Right atrium auricular region (tissue), 2 donors: ENCODE data around the gene MRNIP. TPM values are rescaled to one million over a fixed set of nuclear protein-coding genes. Genes with fewer than 3 reads are reported as not detected.

ENCODE experiments used
- DNase-seq: peaks from one replicate; pipeline ENCODE4 v3.0.0-alpha.2; 2019; ENCODE audit warnings: low spot score
- H3K27ac ChIP-seq, 2 donors: fragments of 200-600 bp; sonication (generic); 1 replicate in 1 of 2; 2 replicates in 1 of 2; pipeline ENCODE4 v1.5.1; 2016 to 2019
- H3K27me3 ChIP-seq, 2 donors: fragments of 200-600 bp; sonication (generic); one replicate each; pipeline versions ENCODE4 v1.5.1 to v1.6.0; 2017 to 2019
- H3K36me3 ChIP-seq: fragments of 200-600 bp; sonication (generic); one replicate; pipeline ENCODE4 v1.5.1; 2016
- H3K4me1 ChIP-seq, 2 donors: fragments of 200-600 bp; sonication (generic); one replicate each; pipeline versions ENCODE4 v1.5.1 to v1.6.0; 2017 to 2019
- H3K4me3 ChIP-seq, 2 donors: fragments of 200-600 bp; sonication (generic); 1 replicate in 1 of 2; 2 replicates in 1 of 2; pipeline ENCODE4 v1.5.1; 2017 to 2019; ENCODE audit warnings: mild to moderate bottlenecking in 1 of 2, moderate library complexity in 1 of 2
- H3K9me3 ChIP-seq, 2 donors: fragments of 200-600 bp; sonication (generic); one replicate each; pipeline ENCODE4 v1.5.1; 2019
- CTCF ChIP-seq, 2 donors: fragments of 200-600 bp; sonication (generic); IDR thresholded peaks; one replicate each; pipeline ENCODE4 v1.5.1; 2019; ENCODE audit warnings: antibody characterized with exemption in 2 of 2
- total RNA-seq, 2 donors: library from RNA; depleted of rRNA; stranded (reverse); fragments of >200 nt; gene quantifications; one replicate each; pipeline ENCODE4 v1.1.0, GENCODE V29; 2016

Gene MRNIP
- total RNA-seq, 2 donors from 2014 or later, result 12.5 to 20.3 TPM

DNA sequence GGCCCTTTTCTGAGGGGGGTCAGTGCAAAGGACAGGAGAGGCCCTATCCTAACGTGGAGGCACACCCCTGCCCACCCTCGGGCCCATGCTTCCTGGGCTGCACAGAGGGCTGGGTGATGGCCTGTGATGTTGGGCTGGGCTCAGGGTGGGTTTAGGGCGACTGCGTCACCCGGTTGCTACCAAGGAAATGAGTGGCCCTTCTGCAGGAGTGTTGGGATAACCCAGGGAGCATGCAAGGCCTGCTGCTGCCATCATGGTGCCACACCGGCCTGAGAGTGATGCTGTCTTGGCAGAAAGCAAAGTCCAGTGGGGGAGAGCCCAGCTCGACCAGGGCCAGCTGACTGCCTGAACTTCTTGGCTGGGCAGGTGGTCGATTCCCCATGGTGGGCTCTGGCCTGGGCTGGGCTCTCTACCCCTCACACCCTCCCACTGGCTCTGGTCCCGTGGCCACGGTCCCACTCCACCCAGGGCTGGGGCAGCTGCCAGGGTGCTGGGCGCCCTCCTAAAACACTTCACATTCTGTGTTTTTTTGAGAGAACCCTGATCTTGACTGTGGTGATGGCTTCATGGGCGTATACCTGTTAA lies 21.5 kb upstream of the MRNIP start:
- DNase-seq, result no peak
- Histone ChIP-seq H3K4me1 (no peaks in the 10 kb centered on the region), H3K4me3 (no peak overlapping the region), H3K36me3 (peaks cover 48% of the 10 kb centered on the region), H3K9me3 (peaks cover 5 to 13% of the 10 kb centered on the region in 2 donors), H3K27ac (no peak overlapping the region), H3K27me3 (no peaks in the 10 kb centered on the region)
- TF ChIP-seq CTCF (IDR thresholded peaks at IDR 0.05), result no peak

- no peaks in the 10 kb centered on the region for H3K27me3 ChIP-seq
- no peak overlapping the region for H3K4me3 ChIP-seq
- H3K27ac ChIP-seq, result no peak overlapping the region
- TF ChIP-seq CTCF (IDR thresholded peaks at IDR 0.05), result no peak
- peaks cover 5 to 13% of the 10 kb centered on the region in 2 donors for H3K9me3 ChIP-seq
- peaks cover 48% of the 10 kb centered on the region for H3K36me3 ChIP-seq
- H3K4me1 ChIP-seq, result no peaks in the 10 kb centered on the region
- no peak for DNase-seq
Measured at GRCh38 chr5:179879690-179880010, 21.0 kb upstream of the MRNIP start.

DNA sequence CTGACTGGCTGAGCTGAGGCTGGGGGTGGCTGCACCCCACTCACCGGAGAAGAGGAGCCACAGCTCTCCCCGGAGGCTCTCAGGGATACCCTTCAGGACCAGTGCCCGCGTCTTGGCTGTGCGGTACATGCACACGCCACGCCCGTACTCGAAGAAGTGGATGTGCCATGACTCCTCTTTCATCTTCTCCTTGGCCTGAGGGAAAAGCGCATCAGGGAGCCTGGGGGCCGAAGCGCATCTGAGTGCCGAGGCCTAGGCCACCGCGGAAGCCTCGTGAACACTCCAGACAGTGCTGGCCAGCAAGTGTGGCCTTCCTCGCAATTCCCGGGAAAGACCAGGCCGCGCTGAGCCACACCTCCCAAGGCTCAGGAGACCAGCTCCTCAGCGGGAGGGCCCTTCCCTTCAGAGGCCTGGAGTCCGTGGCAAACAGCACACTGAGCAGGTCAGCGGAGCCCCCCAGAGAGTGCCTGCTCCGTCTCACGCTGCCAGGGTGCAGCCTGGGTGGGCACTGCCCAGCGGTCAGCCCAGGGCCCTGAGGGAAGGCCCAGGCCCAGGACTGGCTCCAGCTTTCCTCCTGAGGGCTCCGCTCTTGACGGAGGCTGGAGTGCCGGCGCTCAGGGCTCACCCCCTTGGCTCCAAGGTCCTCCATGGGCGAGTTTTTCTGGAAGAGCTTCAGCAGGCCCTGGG lies 20.5 kb upstream of the MRNIP start:
- no peak overlapping the region for H3K27ac ChIP-seq

DNA sequence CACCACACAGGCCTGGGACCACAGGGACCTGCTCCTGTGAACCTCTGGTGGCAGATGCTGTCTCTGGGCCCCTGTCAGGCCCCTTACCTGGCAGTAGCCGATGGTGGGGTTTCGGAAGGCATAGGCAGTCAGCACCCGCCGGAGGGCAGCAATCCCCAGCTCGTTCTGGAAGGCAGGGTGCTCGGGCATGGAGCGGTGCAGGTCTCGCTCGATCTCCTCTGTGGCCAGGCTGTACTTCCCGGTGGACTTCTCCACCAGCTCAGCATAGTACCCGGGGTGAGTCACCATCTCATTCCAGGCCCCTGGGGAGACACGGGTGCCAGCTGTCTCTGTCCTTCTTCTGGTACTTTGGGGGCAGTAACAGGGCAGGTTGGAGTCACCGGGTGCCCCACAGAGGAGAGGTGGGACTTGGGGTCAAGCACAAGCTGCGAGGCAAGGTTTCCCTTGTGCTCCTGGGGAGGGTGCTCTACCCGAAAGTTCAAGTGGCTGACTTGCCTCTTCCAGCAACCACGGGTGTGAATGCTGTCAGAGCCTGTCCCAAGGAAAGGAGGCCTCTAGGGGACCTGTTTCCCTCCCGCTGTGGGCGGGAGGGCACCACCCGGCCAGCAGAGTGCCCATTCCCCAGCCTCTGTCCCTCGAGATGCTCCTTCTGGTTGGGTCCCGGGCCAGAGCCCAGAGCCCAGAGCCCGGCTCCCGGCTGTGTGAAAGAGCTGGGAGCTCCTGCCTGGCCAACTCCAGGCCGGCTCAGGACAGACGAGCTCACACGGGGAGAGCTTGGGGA lies 19.8 kb upstream of the MRNIP start:
- no peak overlapping the region for H3K4me3 ChIP-seq
- H3K27me3 ChIP-seq, result no peaks in the 10 kb centered on the region
- H3K27ac ChIP-seq, result no peak overlapping the region
- DNase-seq, result no peak
- H3K9me3 ChIP-seq, result peaks cover 0 to 13% of the 10 kb centered on the region in 2 donors
- no peak for TF ChIP-seq CTCF (IDR thresholded peaks at IDR 0.05)
- peaks cover 48% of the 10 kb centered on the region for H3K36me3 ChIP-seq
- H3K4me1 ChIP-seq, result no peaks in the 10 kb centered on the region

More for the DNA sequence above, 20.5 kb upstream of the MRNIP start:
- Histone ChIP-seq H3K4me3 (no peak overlapping the region), H3K27me3 (no peaks in the 10 kb centered on the region), H3K4me1 (no peaks in the 10 kb centered on the region), H3K9me3 (peaks cover 5 to 13% of the 10 kb centered on the region in 2 donors), H3K36me3 (peaks cover 48% of the 10 kb centered on the region)
- no peak for DNase-seq
- no peak for TF ChIP-seq CTCF (IDR thresholded peaks at IDR 0.05)

DNA sequence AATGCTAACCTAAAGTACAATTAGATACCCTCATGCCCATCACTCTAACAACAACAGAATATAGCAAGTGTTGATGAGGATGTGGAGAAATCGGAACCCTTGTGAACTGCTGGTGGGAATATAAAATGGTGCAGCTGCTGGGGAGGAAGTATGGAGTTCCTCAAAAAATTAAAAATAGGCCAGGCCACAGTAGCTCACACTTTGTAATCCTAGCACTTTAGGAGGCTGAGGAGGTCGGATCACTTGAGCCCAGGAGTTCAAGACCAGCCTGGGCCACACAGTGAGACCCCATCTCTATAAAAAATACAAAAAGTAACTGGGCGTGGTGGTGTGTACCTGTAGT lies 18.0 kb upstream of the MRNIP start:
- Histone ChIP-seq H3K27ac (no peak overlapping the region), H3K9me3 (no peaks in the 10 kb centered on the region), H3K36me3 (peaks cover 55% of the 10 kb centered on the region), H3K27me3 (no peaks in the 10 kb centered on the region), H3K4me1 (no peaks in the 10 kb centered on the region), H3K4me3 (no peak overlapping the region)
- no peak for TF ChIP-seq CTCF (IDR thresholded peaks at IDR 0.05)
- no peak for DNase-seq
